GM12875 (cell line): ENCODE results near the gene TPRG1.

Source experiments
- H3K4me3 ChIP-seq: one replicate; pipeline ENCODE4 v1.5.1; 2011; ENCODE audit warnings: low read depth, low read length, control low read depth
- CTCF ChIP-seq: IDR thresholded peaks from 2 replicates; pipeline ENCODE4 v1.5.1; 2011; ENCODE audit warnings: low read depth, mild to moderate bottlenecking, control low read depth, inconsistent platforms, low read length, moderate library complexity, borderline replicate concordance; ENCODE audit not compliant: insufficient read depth

Gene TPRG1

DNA sequence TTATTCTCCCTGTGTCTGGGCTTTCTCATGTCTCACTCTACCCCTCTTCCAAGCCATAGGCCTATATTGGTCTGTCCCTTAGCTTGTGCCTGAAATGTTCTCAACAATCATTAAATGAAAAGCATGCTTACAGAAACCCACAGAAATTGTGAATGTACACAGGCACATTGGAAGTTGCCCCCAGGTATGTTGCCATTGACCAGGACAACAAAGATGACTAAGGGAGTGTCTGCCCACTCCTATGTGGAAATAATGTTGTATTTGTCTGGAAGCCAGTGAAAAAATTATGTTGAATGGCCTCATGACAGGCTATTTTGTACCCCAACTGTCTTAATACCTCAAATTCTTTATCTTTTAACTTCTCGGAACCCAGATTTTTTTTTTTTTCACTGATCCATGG is 102.0 kb downstream of the TPRG1 start:
- no peak for TF ChIP-seq CTCF
- no peak overlapping the region for H3K4me3 ChIP-seq

- TF ChIP-seq CTCF: no peak
- H3K4me3 ChIP-seq: no peak overlapping the region
Observed at GRCh38 chr3:189275182-189275581, 103.4 kb downstream of the TPRG1 start.

- no peak for TF ChIP-seq CTCF
Observed at GRCh38 chr3:189275852-189276251, 104.1 kb downstream of the TPRG1 start.

GRCh38 chr3:189276444-189277219 is 104.9 kb downstream of the TPRG1 start:
- TF ChIP-seq CTCF: no peak
- H3K4me3 ChIP-seq: no peak overlapping the region

More at GRCh38 chr3:189275852-189276251, 104.1 kb downstream of the TPRG1 start:
- no peak overlapping the region for H3K4me3 ChIP-seq

- H3K4me3 ChIP-seq: no peak overlapping the region
- no peak for TF ChIP-seq CTCF
Observed at GRCh38 chr3:189277711-189278110, 105.9 kb downstream of the TPRG1 start.

- TF ChIP-seq CTCF: no peak
- H3K4me3 ChIP-seq: no peak overlapping the region
Observed at GRCh38 chr3:189278221-189278620, 106.5 kb downstream of the TPRG1 start.

GRCh38 chr3:189282189-189282588 is 110.4 kb downstream of the TPRG1 start:
- TF ChIP-seq CTCF: no peak
- H3K4me3 ChIP-seq: no peak overlapping the region
